HEK293 (cell line): ENCODE measurements around the gene NCAPG2.

Experiments used
- CTCF ChIA-PET: fragments of 350-600 bp; formaldehyde crosslinking; extraction: SDS; loops from one replicate; lab custom pipeline; 2021; ENCODE audit warnings: antibody characterized with exemption; lab: Yijun Ruan, JAX
- POLR2A ChIA-PET: fragments of 300-600 bp; formaldehyde crosslinking; extraction: SDS; loops from one replicate; lab custom pipeline; 2020; ENCODE audit warnings: antibody characterized with exemption, inconsistent platforms; lab: Yijun Ruan, JAX
- H3K27ac ChIP-seq: fragments of 200-500 bp; sonication (Bioruptor generic); 2 replicates; pipeline ENCODE4 v1.5.1; 2014; ENCODE audit warnings: low read depth, low read length, control low read depth, inconsistent platforms; ENCODE audit errors: extremely low read depth
- H3K36me3 ChIP-seq, 2 experiments: fragments of 200-500 bp in 1 of 2; sonication (Bioruptor generic) in 1 of 2; 1 replicate in 1 of 2; 2 replicates in 1 of 2; pipeline ENCODE4 v1.5.1; 2014 to 2017; ENCODE audit warnings: inconsistent platforms in 2 of 2, low read length in 2 of 2; ENCODE audit not compliant: control insufficient read depth in 2 of 2, insufficient read depth in 1 of 2
- H3K4me1 ChIP-seq: fragments of 200-500 bp; sonication (Bioruptor generic); 2 replicates; pipeline ENCODE4 v1.5.1; 2014; ENCODE audit warnings: mild to moderate bottlenecking, low read length, inconsistent platforms; ENCODE audit not compliant: control insufficient read depth, insufficient read depth
- H3K4me3 ChIP-seq: 2 replicates; pipeline ENCODE4 v1.5.1; 2011; ENCODE audit warnings: low read depth, mild to moderate bottlenecking, control low read depth, low read length, moderate library complexity
- H3K9me3 ChIP-seq: fragments of 200-500 bp; sonication (Bioruptor generic); 2 replicates; pipeline ENCODE4 v1.5.1; 2014; ENCODE audit warnings: low read depth, low read length, inconsistent platforms; ENCODE audit not compliant: control insufficient read depth, insufficient read depth
- GLIS1 ChIP-seq: fragments of 450-650 bp; formaldehyde crosslinking; IDR thresholded peaks from 2 replicates; pipeline ENCODE4 v1.5.1; 2016; ENCODE audit warnings: missing biosample characterization, missing genetic modification characterization
- HIC1 ChIP-seq: fragments of 450-650 bp; formaldehyde crosslinking; IDR thresholded peaks from 2 replicates; pipeline ENCODE4 v1.5.1; 2016; ENCODE audit warnings: missing biosample characterization, missing genetic modification characterization
- MEIS1 ChIP-seq: sonication (generic); formaldehyde crosslinking; IDR thresholded peaks from 2 replicates; pipeline ENCODE4 v1.8.1; 2022; ENCODE audit warnings: missing genetic modification reagents, mild to moderate bottlenecking, borderline replicate concordance
- REPIN1 ChIP-seq: fragments of 450-650 bp; formaldehyde crosslinking; IDR thresholded peaks from 2 replicates; pipeline ENCODE4 v1.5.1; 2017; ENCODE audit warnings: missing biosample characterization, missing genetic modification characterization, low read depth
- WT1 ChIP-seq: fragments of 450-650 bp; formaldehyde crosslinking; IDR thresholded peaks from 2 replicates; pipeline ENCODE4 v1.5.1; 2016; ENCODE audit warnings: missing biosample characterization, missing genetic modification characterization
- YY2 ChIP-seq: fragments of 450-650 bp; formaldehyde crosslinking; IDR thresholded peaks from 2 replicates; pipeline ENCODE4 v1.5.1; 2016; ENCODE audit warnings: missing biosample characterization, missing genetic modification characterization
- ZBTB21 ChIP-seq: fragments of 450-650 bp; formaldehyde crosslinking; IDR thresholded peaks from 2 replicates; pipeline ENCODE4 v1.5.1; 2017; ENCODE audit warnings: missing biosample characterization, missing genetic modification characterization
- ZBTB48 ChIP-seq: fragments of 450-650 bp; formaldehyde crosslinking; IDR thresholded peaks from 2 replicates; pipeline ENCODE4 v1.5.1; 2016; ENCODE audit warnings: missing biosample characterization, missing genetic modification characterization
- ZFHX2 ChIP-seq: fragments of 450-650 bp; formaldehyde crosslinking; conservative IDR thresholded peaks from 2 replicates; pipeline ENCODE4 v1.5.1; 2016; ENCODE audit warnings: missing biosample characterization, missing genetic modification characterization
- ZFP41 ChIP-seq: fragments of 450-650 bp; formaldehyde crosslinking; IDR thresholded peaks from 2 replicates; pipeline ENCODE4 v1.5.1; 2016; ENCODE audit warnings: missing biosample characterization, missing genetic modification characterization, borderline replicate concordance
- ZNF18 ChIP-seq: fragments of 450-650 bp; formaldehyde crosslinking; IDR thresholded peaks from 2 replicates; pipeline ENCODE4 v1.5.1; 2016; ENCODE audit warnings: missing biosample characterization, missing genetic modification characterization
- ZNF184 ChIP-seq: fragments of 450-650 bp; IDR thresholded peaks from 2 replicates; pipeline ENCODE4 v1.5.1; 2018; ENCODE audit warnings: missing biosample characterization, mild to moderate bottlenecking, missing genetic modification characterization
- ZNF354C ChIP-seq: fragments of 450-650 bp; formaldehyde crosslinking; IDR thresholded peaks from 2 replicates; pipeline ENCODE4 v1.5.1; 2016; ENCODE audit warnings: missing biosample characterization, missing genetic modification characterization, low read depth, borderline replicate concordance
- ZNF398 ChIP-seq: fragments of 450-650 bp; formaldehyde crosslinking; IDR thresholded peaks from 2 replicates; pipeline ENCODE4 v1.5.1; 2017; ENCODE audit warnings: missing biosample characterization, missing genetic modification characterization
- ZNF404 ChIP-seq: fragments of 450-650 bp; formaldehyde crosslinking; IDR thresholded peaks from 2 replicates; pipeline ENCODE4 v1.5.1; 2017; ENCODE audit warnings: missing biosample characterization, missing genetic modification characterization
- ZNF571 ChIP-seq: fragments of 450-650 bp; formaldehyde crosslinking; IDR thresholded peaks from 2 replicates; pipeline ENCODE4 v1.5.0; 2017; ENCODE audit warnings: missing biosample characterization, missing genetic modification characterization
- ZNF624 ChIP-seq: fragments of 450-650 bp; formaldehyde crosslinking; IDR thresholded peaks from 2 replicates; pipeline ENCODE4 v1.5.1; 2017; ENCODE audit warnings: missing biosample characterization, missing genetic modification characterization
- ZNF747 ChIP-seq: fragments of 450-650 bp; formaldehyde crosslinking; IDR thresholded peaks from 2 replicates; pipeline ENCODE4 v1.5.1; 2016; ENCODE audit warnings: missing biosample characterization, missing genetic modification characterization
- ZNF768 ChIP-seq: fragments of 450-650 bp; formaldehyde crosslinking; IDR thresholded peaks from 2 replicates; pipeline ENCODE4 v1.5.1; 2018; ENCODE audit warnings: missing biosample characterization, mild to moderate bottlenecking, missing genetic modification characterization
- ZSCAN23 ChIP-seq: fragments of 450-650 bp; formaldehyde crosslinking; IDR thresholded peaks from 2 replicates; pipeline ENCODE4 v1.5.1; 2016; ENCODE audit warnings: missing biosample characterization, missing genetic modification characterization

Gene NCAPG2

GRCh38 chr7:158609313-158609974, 95.2 kb downstream of the NCAPG2 start (continued):
- TF ChIP-seq ZNF18 (tag by site-specific recombination) (0 out of 2 replicates have a peak, but pooled peaks have one; percentile 28), ZNF398 (tag by site-specific recombination) (peak; percentile 61), ZFHX2 (tag by site-specific recombination) (peak; percentile 97), MEIS1 (CRISPR knock-in tag) (no peak), ZNF354C (tag by site-specific recombination) (no peak), WT1 (tag by site-specific recombination) (peak; percentile 66)

- H3K4me1 ChIP-seq: no peaks in the 10 kb centered on the region
- no peaks in the 10 kb centered on the region for H3K9me3 ChIP-seq
- no peak overlapping the region for H3K4me3 ChIP-seq
- CTCF ChIA-PET: no interaction called here
- TF ChIP-seq REPIN1 (tag by site-specific recombination): no peak
- no peak for TF ChIP-seq ZSCAN23 (tag by site-specific recombination)
- TF ChIP-seq ZFP41 (tag by site-specific recombination): no peak
- no peak for TF ChIP-seq GLIS1
- TF ChIP-seq HIC1 (tag by site-specific recombination): no peak
- TF ChIP-seq ZNF768 (tag by site-specific recombination): no peak
- no peak for TF ChIP-seq ZNF571
- TF ChIP-seq YY2 (tag by site-specific recombination): no peak
- TF ChIP-seq ZBTB48 (tag by site-specific recombination): no peak
- no peak for TF ChIP-seq ZNF404 (tag by site-specific recombination)
- no peak for TF ChIP-seq ZBTB21
- no peak for TF ChIP-seq ZNF624
- TF ChIP-seq ZNF184: no peak
- no peak for TF ChIP-seq ZNF747 (tag by site-specific recombination)
- H3K36me3 ChIP-seq: peaks cover 0 to 50% of the 10 kb centered on the region in 2 experiments; a peak in 2 of 3 replicates
- H3K27ac ChIP-seq: no peak overlapping the region
- POLR2A ChIA-PET: no interaction called here
These were observed 97.0 kb downstream of the NCAPG2 start for GRCh38 chr7:158607563-158607962.
